CD4-positive, alpha-beta T cell treated with Interleukin-17A for 4 hours (primary cell): ENCODE data around the gene DNAJB11.
"Not testable (repeated sequence)": the region's sequence is repeated elsewhere in the genome, so short reads cannot be mapped to it uniquely, and the experiment has no call there.

Experiments
- DNase-seq: peaks from one replicate; pipeline ENCODE4 v3.0.0-alpha.2; 2020; ENCODE audit warnings: mixed read lengths

Gene DNAJB11

DNA sequence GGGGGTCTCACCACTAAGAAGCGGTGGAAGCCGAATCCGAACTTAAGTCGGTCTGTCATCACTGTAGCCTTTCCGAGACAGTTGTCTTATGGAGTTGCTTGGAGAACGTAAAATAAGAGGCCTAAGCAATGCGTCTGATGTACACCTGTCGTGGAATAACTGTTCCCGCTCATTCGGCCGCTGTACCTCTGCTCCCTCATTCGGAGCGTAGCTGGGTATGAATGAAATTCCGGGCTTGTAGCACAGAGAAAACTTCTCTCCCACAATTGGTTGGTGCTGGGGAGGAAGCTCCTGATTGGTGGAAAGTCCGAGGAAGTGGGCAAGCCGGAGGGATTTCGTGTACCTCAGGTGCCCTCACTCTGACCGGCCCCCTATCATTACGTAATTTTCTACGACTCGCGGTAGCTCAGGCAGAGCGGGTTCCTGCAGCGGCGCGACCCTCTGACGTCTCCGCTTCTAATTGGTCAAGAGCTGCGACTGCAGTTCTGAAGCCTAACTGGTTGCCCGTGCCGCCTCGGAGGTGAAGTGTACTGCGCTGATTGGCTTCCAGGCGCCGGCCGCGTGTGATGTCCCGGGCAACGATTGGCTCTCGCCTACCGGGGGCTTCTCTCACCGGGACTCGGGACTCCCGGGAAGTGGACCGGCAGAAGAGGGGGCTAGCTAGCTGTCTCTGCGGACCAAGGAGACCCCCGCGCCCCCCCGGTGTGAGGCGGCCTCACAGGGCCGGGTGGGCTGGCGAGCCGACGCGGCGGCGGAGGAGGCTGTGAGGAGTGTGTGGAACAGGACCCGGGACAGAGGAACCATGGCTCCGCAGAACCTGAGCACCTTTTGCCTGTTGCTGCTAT is at the start of gene DNAJB11:
Gene DNAJB11, plus strand, starts transcription at position 625 of the 845 bp plus-strand sequence. Its CDS starts 178 bp downstream, at position 803.
- DNase-seq: peak; percentile 97

DNA sequence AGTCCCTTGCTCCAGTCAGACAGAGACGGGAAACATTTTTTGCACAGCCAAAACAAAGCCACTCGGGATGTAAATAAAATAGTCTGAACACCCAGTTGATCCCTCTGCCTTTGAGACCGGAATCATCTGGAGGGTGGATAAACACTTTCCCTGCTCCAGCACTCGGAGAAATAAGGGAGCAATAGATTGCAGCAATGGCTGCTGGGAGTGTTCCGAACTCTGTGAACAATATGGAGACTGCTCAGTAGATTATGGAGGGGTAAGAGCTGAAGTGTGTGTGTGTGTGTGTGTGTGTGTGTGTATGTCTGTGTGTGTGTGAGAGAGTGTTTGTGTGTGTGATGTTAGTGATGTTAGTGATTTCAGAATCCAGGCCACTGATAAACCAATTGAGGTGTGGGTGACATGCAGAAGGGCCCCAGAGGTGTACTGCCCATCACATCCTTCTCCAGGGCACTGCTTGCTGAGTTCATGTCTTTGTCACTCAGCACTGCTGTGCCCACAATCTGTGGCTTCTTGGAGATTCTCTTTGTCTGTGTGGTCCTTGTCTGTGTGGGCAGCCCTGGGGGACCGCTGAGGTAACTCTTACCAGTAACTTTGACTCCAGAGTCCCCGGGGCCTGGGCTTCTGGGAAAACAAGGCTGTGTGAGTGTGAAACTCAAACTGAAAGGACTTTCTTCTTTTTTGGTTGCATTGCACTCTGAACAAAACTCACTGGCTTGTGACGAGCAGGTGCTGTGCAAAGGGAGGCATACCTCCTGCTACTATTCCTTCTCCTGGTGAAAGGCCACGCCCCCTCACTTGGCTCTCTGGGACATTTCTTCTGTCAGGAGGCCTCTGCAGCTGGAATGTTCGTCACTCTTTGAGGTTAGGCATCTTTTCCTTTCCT is 49.3 kb upstream of the DNAJB11 start:
- DNase-seq: no peak

DNA sequence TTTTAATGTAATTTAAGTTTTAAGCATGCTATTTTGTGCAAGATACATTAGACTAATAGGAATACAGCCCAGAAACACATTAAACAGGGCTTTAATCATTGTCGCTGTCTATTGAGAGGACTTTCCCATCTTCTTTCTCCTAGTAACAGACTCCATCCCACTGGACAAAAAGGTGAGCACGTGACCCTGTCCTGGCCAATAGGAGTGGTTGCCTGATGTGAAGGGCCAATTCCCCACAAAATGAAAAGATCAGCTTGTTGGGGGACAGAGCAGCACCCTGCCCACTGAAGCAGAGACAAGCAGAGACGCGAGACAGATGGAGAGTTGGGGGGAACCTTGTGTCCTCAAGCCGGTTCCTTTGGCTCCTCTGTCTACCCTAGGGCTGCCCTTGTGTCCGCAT is 47.5 kb upstream of the DNAJB11 start:
- DNase-seq: no peak

DNA sequence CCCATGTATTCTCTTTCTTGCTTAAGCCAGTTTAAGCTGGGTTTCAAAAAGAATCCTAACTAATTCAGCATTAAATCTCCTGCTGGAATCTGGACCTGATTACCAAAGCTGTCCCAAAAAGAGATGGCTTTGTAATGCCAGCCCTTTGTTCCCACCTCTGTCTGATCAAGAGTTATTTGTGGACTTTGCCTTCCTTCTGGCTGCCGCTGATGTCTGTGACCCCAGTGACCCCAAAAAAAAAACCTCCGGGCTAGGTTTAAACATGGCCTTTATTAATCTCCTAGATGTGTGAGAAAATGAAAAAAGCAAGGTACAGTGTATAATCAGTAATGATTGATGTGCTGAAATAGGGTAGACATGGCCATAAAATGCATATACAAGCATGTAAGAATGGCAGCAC is 47.1 kb upstream of the DNAJB11 start:
- no peak for DNase-seq

DNA sequence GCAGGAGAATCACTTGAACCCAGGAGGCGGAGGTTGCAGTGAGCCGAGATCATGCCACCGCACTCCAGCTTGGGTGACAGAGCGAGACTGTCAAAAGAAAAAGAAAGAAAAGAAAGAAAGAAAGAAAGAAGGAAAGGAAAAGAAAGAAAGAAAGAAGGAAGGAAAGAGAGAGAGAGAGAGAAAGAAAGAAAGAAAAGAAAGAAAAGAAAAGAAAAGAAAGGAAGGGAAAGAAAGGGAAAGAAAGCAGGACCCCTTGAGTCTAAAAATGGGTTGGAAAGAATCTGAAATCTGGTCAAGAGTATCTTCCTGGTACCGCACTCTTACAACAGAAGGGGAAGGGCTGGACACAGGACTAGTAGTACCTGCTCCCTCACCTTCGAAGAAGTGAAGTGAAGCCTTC is 45.9 kb upstream of the DNAJB11 start:
- no peak for DNase-seq

DNA sequence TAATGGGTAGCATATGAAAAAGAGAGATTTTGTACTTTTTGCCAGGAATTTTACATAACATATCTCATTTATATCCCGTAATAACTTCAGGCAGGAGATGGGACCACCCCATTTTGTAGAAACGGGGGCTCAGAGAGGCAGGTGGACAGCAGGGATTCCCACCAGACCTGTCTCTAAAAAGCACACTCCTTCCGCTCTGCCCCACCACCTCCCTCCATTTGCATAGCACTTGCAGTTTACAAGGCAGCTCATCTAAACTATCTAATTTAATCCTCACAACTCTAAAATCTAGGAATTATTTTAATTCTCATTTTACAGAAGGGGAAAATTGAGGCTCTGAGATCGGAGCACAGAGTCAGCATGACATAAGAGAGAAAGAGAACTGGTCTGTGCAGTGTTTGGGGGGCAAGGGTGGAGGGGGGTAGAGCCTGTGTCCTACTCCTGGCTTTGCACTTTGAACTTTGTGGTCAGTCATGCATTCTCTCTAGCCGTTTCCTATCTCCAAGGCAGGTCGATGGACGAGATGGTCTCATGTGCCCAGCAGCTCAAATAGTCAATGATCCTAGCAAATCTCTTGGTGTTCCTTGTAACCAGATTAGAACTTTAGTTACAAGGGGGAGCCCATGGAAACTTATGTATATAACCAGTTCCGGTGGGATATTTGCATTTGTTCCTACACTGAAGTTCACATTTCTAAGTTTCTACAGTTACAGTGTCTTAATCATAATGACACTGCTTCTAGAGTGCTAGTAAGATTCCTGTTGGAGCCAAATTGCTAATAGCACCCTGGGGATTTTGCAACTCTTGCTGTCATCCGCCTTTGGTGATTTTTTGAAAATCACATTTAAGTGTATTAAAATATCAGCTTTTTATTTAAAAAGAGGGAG is 44.9 kb upstream of the DNAJB11 start:
- no peak for DNase-seq

DNA sequence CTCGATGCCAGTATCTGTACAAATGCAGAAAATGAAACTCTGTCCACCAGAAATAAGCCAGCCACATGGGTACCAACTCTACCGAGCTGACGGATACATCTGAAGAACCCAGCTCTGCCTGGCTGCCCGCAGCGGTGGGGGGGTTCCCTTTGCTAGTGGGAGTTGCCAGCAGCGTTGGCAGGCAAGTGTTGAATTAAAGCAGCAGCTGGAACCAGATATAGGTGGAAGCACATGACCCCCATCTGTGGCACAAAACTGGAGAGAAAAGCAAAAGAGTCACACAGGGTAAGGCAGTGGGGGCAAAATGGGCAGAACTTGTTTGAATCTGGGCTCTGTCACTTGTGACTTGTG is 44.3 kb upstream of the DNAJB11 start:
- no peak for DNase-seq

DNA sequence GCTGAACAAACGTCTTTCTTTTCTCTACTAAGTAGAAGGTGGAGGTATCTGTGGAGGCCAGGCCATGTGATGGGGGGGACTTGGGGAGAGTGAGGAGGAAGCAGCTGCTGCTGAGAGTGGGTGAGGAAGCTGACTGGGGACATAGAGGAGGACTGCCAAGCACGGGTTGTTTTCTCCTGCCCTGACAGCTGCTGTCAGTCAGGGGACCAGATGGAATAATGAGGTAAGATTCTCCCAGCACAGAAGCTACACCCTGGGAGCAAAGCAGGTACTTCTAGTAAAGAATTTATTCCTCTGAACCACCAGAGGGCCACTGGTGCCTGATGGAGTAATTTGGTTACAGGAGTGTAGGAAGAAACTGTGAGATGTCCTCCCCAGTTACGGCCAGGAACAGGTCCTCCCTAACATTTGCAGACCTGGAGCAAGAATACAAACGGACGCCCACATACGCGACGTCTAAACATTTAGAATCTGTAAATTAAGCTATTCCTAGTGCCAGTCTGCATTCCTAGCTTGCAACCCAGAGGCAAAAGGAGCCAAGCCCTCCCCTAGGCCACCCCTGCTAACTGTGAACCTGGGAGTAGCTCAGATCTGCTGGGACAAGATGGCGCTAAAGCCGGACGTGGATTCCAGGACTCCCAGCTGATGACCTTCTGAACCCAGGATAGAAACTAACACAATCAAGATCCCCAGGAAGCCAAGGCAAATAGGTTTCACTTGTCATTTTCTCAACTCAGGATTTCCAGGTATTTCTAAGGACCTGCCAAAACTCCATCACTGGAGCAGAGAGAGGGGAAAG is 41.1 kb upstream of the DNAJB11 start:
- DNase-seq: no peak

DNA sequence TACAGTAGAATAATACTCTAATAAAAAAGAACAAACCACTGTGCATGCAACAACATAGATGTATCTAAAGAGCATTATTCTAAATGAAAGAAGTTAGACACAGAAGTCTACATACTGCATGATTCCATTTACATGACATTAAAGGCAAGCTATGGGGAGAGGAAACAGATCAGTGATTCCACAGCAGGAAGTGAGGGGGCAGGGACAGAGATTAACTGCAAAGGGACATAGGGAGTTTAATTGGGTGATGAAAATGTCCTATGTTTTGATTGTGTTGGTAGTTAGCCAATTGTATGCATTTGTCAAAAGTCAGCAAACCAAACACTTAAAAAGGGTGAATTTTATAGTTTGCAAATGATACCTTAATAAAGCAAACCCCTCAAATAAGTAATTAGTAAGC is 40.1 kb upstream of the DNAJB11 start:
- no peak for DNase-seq

DNA sequence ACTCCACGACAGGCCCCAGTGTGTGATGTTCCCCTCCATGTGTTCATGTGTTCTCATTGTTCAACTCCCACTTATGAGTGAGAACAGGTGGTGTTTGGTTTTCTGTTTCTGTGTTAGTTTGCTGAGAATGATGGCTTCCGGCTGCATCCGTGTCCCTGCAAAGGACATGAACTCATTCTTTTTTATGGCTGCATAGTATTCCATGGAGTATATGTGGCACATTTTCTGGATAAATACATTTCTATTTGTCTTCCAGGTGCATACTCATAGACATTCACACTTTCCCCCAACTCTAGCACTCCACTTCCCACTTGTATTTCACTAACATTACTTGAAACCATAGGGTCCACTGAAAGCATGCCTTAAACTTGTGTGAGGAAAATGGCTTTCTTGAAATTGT is 38.8 kb upstream of the DNAJB11 start:
- DNase-seq: not testable (repeated sequence)

DNA sequence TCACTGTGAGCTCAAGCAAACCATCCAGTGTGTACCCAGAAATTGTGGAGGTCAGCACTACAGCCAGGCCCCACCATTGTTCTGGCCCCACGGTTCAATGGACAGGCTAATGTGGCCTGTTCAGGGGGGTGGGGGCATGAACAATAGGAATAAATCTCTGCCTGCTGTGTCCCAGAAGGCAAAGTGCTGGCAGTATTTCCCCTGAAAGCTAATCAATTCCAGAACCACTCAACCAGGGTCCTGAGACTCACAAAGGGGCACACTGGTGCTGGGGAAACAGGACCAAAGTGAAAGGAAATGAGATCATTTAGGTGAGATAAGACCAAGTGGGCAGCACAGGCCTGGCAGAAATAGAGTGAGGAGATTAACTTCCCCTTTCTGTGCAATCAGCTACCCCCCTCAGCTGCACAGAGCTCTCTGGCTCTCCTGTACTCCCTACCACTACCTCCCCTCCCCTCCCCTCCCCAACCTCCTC is 37.9 kb upstream of the DNAJB11 start:
- DNase-seq: no peak

DNA sequence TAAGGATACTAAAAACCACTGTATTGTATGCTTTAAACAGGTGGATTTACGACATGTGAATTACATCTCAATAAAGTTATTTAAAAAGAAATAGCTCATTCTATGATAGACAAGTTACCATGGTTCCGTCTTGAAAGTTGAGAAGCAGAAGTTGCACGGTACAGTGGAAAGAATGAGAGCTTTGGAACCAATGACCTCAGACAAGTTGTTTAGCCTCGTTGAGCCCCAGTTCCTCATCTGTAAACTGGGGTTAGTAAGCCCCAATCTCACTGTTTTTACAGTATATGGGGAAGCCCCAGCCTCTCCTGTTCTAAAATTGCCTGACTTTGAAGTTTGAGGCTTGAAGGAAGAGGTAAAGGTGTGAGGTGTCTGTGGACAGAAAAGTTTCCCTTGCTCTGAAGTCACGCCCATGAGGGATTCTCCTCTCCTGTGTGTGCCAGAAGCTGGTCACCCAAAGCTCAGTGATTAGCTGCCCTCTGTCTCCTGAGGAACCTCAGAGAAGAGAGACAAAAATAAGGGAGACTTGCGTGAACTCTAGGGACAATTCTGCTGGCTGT is 36.3 kb upstream of the DNAJB11 start:
- peak; percentile 17 for DNase-seq

DNA sequence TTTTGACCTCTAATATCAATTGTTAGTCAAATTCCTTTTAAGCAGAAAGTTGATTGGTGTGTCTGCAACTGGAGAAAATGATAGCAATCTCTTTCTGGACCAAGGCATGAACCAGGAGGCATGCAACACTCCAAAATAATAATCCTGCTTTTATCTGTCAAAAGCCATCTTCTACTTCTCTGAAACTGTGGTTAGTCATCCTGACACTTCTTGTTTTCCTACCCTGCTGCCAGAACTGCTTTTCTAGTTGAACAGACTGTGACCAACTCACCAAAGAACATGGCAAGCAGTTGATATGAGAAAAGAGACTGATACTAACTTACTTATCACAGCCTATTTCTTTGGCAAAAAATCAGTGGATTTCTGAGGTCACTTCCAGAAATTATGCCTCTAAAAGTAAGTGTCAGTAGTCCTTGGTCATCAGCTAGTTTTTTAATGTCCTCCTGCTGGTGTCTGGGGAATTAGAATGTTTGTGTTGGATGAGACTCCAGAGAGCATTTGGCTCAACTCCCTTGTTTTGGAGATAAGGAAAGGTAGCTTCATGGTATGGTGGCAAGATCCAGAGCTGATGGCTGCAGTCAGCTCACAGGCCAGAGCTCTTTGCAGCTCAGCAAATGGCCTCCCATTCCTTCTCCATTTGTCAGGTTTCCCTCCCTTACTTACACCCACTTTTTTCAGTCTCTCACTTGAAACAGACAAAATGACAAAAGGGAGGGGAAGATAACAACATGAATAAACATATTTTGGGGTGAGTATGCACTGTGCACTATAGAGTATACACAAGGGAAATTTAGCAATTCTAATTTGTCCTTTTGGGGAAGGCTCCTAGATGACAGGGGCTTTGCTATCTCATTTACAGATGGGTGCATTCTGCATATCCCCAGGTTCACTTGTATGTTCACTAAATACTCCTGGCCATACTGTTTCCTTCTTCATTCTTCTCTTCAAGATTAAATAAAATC is 33.4 kb upstream of the DNAJB11 start:
- DNase-seq: no peak

DNA sequence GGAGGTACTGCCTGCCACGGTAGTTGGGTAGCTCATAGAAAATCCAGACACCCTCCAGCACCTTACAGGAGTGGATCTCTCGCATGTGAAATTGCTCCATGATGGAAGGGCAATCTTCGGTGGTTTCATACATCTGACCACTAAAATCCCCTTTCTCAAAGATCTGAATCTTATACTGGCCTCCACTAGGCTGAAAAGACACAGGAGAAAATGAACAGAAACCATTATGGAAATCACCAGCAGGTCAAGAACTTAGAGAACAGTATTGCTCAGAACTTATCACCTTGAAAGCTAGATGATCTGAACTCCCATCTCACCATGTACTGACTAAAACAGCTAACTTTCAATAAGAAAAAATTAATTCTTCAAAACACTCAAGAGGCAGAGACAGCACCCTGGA is 31.7 kb upstream of the DNAJB11 start:
- no peak for DNase-seq

DNA sequence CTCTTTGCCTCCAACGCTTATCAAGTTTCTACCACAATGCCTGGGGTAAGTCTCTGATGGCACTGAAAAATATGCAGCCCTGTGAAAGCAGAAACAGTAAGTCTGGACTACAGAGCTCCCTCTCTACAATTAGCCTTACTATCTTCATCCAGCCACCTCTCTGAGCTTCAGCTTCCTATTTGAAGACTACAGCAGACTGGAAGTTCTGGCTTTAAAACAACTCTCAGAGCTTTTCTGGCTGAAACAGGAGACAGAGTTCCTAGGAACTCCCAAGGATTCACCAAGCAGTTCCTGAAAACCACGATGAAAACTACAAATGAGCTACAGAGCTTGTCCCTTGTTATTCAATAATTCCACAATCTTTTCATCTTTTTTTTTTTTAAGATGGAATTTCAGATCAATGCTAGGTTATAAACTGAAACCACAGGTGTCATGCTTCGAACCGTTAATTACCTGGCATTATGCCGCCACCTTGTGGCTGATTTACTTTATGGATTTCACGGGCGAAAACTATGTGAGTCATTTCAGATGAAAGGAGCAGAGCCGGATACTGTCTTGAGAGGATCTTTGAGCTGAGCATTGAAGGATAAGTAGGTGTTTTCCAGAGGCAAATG is 30.2 kb upstream of the DNAJB11 start:
- DNase-seq: peak; percentile 87

DNA sequence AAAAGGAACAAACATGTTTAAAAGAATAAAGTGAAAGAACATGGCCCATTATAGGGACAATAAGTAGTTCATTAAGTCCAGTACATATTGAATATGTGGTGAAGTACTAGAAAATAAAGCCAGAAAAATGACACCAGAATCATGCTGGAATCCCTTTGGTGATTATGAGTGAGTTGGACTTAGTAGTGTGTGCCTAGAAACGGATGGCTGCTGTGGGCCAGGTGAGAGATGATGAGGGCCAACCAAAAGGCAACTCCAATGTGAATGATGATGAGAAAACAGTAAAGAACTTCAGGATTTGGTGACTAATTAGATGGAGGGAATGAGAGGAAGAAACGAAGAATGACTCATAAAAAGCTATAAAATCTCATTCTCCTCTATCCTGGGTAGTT is 29.7 kb upstream of the DNAJB11 start:
- no peak for DNase-seq

DNA sequence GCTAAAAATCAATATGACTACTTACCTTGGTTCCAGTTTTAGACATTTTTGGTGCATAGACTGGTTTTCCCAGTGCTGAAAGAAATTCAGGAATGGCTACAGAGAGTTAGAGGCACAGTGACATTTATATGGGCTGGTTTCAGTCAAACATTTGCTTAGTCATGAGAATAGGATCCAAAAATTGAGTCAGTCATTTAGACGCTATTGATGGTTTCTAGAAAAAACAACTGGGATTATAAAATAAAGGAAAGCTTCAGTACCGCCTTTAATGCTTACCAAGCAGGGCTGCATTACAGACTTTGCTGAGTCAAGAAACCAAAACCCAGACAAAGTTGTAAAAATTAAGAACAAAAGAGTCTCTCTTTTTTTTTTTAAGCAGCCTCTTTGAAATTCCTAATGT is 26.2 kb upstream of the DNAJB11 start, which contains the start of gene CRYGS:
Gene CRYGS, minus strand, starts transcription at position 100 of the 400 bp plus-strand sequence. Its CDS starts 54 bp downstream, at position 46.
- DNase-seq: no peak

DNA sequence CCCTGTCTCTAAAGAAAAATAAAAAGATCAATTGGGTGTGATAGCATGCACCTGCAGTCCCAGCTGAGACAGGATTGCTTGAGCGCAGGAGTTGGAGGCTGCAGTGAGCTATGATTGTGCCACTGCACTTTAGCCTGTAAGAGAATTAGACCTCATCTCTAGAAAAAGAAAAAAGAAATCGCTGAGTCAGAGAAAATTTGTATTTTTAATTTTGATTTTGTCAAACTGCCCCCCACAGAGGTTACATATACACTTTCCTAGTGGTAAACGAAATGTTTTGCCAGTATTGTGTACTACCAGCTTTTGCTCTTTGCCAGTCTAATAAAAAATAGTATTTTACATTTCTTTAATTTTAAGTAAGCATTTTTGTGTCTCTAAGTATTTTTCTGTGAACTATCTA is 21.0 kb upstream of the DNAJB11 start:
- no peak for DNase-seq

DNA sequence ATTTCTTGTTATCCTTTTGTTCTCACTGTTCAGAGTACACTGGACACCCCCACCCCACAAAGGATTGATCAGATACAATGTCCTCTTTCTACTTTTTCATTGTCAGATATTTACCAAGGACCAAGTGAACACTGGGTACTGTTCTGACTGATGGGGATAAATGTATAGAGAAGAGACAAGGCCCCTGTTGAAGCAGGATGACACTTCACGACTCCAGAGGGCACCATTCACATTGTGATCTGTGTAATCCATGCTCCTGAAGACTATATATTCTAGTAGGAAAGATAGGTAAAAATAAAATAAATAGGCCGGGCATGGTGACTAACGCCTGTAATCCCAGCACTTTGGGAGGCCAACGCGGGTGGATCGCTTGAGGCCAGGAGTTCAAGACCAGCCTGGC is 19.1 kb upstream of the DNAJB11 start:
- no peak for DNase-seq
